ENCODE results near the gene ZSCAN29. TPM values are rescaled to one million over a fixed set of nuclear protein-coding genes. Genes with fewer than 3 reads are reported as not detected.

The ZSCAN29 gene
- polyA plus RNA-seq, 3 donors = 28.1 to 31.9 (median 31.1) TPM

GRCh38 chr15:43361313-43361903 is 9.4 kb downstream of the ZSCAN29 start:
- no peak for DNase-seq (ENCODE audit: extremely low read depth in 1 of 11, low read depth in 9 of 11, low spot score in 4 of 11)

- no peak for DNase-seq (ENCODE audit: extremely low read depth in 1 of 11, low read depth in 9 of 11, low spot score in 4 of 11)
These were observed 10.0 kb downstream of the ZSCAN29 start for GRCh38 chr15:43360821-43361220.

- DNase-seq (ENCODE audit: extremely low read depth in 1 of 11, low read depth in 9 of 11, low spot score in 4 of 11) = no peak
These were observed 18.0 kb downstream of the ZSCAN29 start for GRCh38 chr15:43352693-43353382.

- DNase-seq (ENCODE audit: extremely low read depth in 1 of 11, low read depth in 9 of 11, low spot score in 4 of 11) = no peak
These were observed 23.7 kb downstream of the ZSCAN29 start for GRCh38 chr15:43347114-43347513.

- DNase-seq (ENCODE audit: extremely low read depth in 1 of 11, low read depth in 9 of 11, low spot score in 4 of 11) = no peak
These were observed 24.5 kb downstream of the ZSCAN29 start for GRCh38 chr15:43346305-43346704.

- no peak for DNase-seq (ENCODE audit: extremely low read depth in 1 of 11, low read depth in 9 of 11, low spot score in 4 of 11)
These were observed 40.1 kb downstream of the ZSCAN29 start for GRCh38 chr15:43330780-43331087.

- DNase-seq (ENCODE audit: extremely low read depth in 1 of 11, low read depth in 9 of 11, low spot score in 4 of 11) = peak; percentile 92 to 97 (median 95)
These were observed 40.7 kb downstream of the ZSCAN29 start, which contains the start of gene LCMT2 for GRCh38 chr15:43329960-43330779. Gene LCMT2, minus strand, starts transcription at chr15:43330573. Its CDS starts 84 bp downstream, at chr15:43330489.

- peak in 3 of 11 donors; percentile 4 to 12 (median 5) for DNase-seq (ENCODE audit: extremely low read depth in 1 of 11, low read depth in 9 of 11, low spot score in 4 of 11)
These were observed 41.5 kb downstream of the ZSCAN29 start for GRCh38 chr15:43329217-43329959.

GRCh38 chr15:43325039-43325684 is 45.7 kb downstream of the ZSCAN29 start:
- DNase-seq (ENCODE audit: extremely low read depth in 1 of 11, low read depth in 9 of 11, low spot score in 4 of 11) = no peak

- no peak for DNase-seq (ENCODE audit: extremely low read depth in 1 of 11, low read depth in 9 of 11, low spot score in 4 of 11)
These were observed 51.7 kb downstream of the ZSCAN29 start for GRCh38 chr15:43318990-43319771.

GRCh38 chr15:43317566-43318184 is 53.2 kb downstream of the ZSCAN29 start:
- DNase-seq (ENCODE audit: extremely low read depth in 1 of 11, low read depth in 9 of 11, low spot score in 4 of 11) = peak in 1 of 11 donors; percentile 11

- DNase-seq (ENCODE audit: extremely low read depth in 1 of 11, low read depth in 9 of 11, low spot score in 4 of 11) = no peak
These were observed 53.9 kb downstream of the ZSCAN29 start for GRCh38 chr15:43316971-43317346.

GRCh38 chr15:43316016-43316970 is 54.5 kb downstream of the ZSCAN29 start:
- DNase-seq (ENCODE audit: extremely low read depth in 1 of 11, low read depth in 9 of 11, low spot score in 4 of 11) = no peak

GRCh38 chr15:43314171-43314570 is 56.7 kb downstream of the ZSCAN29 start:
- DNase-seq (ENCODE audit: extremely low read depth in 1 of 11, low read depth in 9 of 11, low spot score in 4 of 11) = no peak

- DNase-seq (ENCODE audit: extremely low read depth in 1 of 11, low read depth in 9 of 11, low spot score in 4 of 11) = no peak
These were observed 58.5 kb downstream of the ZSCAN29 start for GRCh38 chr15:43312378-43312777.
